ENCODE results near the gene AGER.
"Not testable (repeated sequence)": the region's sequence is repeated elsewhere in the genome, so short reads cannot be mapped to it uniquely, and the experiment has no call there.

AGER gene

DNA sequence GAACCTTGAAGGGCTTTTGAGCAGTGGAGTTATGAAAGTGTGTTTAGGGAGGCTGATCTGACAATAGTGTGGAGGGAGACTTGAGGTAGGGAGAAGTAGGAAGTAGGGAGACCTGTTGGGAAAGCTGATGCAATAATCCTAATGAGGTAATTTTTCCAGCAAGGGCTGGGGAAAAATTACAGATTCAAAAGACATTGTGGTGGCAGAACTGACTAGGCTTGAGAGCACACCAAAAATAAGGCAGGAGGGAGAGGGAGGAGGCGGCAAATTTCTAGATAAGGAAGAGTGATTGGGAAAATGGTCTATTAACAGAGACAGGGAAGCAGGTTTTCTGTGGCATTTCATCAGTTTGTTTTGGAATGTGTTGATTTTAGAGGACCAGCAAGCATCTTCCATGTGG lies 37.8 kb downstream of the AGER start:
- H3K9ac ChIP-seq (ENCODE audit: low read depth, low read length) = no peak overlapping the region
- H3K36me3 ChIP-seq (ENCODE audit: insufficient read depth, low read length) = no peaks in the 10 kb centered on the region
- TF ChIP-seq, protein P1, sequence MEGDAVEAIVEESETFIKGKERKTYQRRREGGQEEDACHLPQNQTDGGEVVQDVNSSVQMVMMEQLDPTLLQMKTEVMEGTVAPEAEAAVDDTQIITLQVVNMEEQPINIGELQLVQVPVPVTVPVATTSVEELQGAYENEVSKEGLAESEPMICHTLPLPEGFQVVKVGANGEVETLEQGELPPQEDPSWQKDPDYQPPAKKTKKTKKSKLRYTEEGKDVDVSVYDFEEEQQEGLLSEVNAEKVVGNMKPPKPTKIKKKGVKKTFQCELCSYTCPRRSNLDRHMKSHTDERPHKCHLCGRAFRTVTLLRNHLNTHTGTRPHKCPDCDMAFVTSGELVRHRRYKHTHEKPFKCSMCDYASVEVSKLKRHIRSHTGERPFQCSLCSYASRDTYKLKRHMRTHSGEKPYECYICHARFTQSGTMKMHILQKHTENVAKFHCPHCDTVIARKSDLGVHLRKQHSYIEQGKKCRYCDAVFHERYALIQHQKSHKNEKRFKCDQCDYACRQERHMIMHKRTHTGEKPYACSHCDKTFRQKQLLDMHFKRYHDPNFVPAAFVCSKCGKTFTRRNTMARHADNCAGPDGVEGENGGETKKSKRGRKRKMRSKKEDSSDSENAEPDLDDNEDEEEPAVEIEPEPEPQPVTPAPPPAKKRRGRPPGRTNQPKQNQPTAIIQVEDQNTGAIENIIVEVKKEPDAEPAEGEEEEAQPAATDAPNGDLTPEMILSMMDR (IDR thresholded peaks at IDR 0.05; ENCODE audit: borderline replicate concordance, extremely low read depth, low read length, poor library complexity, severe bottlenecking) = no peak
- TF ChIP-seq EZH2 (IDR thresholded peaks at IDR 0.05; ENCODE audit: borderline replicate concordance, low read depth, low read length, severe bottlenecking) = no peak
- no peak for DNase-seq
- no peaks in the 10 kb centered on the region for H3K79me2 ChIP-seq (ENCODE audit: insufficient read depth, low read length)
- H3K27ac ChIP-seq (ENCODE audit: low read length) = no peak overlapping the region
- H3K27me3 ChIP-seq (ENCODE audit: insufficient read depth, low read length, poor library complexity) = peaks cover 15% of the 10 kb centered on the region
- no peak for ATAC-seq (ENCODE audit: insufficient read depth, low read depth)
- no peaks in the 10 kb centered on the region for H3K9me3 ChIP-seq (ENCODE audit: insufficient read depth, low read length, severe bottlenecking)
- no peak overlapping the region for H3K4me3 ChIP-seq (ENCODE audit: low read depth in 1 of 2, low read length in 2 of 2)
- H3K4me1 ChIP-seq (ENCODE audit: insufficient read depth, low read length) = no peaks in the 10 kb centered on the region
- H4K20me1 ChIP-seq (ENCODE audit: insufficient read depth, low read length) = no peaks in the 10 kb centered on the region
- no peak overlapping the region for H3K4me2 ChIP-seq (ENCODE audit: insufficient read depth, low read length)
- H2AFZ ChIP-seq (ENCODE audit: low read depth, low read length) = no peak overlapping the region

DNA sequence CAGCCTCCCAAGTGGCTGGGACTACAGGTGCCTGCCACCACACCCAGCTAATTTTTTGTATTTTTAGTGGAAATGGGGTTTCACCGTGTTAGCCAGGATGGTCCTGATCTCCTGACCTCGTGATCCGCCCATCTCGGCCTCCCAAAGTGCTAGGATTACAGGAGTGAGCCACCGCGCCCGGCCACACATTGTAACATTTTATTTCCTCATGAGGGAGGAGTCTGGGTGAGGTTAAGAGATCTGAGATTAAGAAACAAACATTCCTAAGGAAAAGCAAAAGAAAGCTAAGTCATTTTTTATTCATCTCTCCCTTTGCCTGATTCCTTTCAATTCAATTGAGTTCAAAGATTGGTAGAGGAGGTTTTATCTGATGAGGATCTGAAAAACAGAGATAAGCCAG lies 39.8 kb downstream of the AGER start:
- H2AFZ ChIP-seq (ENCODE audit: low read depth, low read length) = not testable (repeated sequence)

DNA sequence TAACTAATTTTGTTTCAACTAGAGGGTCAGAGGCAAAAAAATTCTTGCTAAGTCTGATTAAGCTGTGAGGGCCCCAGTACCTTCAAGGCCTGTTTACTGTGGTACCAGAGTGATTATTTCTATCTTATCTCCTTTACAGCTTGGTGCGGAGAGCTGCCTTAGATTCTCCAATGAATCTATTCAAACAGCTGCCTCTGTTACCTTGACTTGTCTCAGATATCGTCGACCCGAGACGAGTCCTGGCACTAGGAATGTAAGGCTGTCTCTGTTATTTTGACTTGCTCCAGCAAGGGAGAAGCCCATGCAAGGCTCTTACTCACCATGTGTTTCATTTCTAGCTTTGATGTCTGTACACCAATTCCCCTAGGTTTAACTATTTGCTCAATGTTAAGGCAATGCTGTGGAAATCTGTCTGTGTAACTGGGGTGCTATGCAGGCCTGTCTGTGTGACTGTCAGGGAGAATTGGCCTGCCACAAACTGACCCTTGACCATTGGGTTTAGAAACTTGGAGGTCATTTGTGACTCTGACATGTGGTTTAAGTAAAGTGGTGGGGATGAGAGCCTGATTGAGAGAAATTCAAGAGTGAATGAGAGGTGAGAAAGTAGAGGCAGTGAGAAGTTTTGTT lies 43.5 kb downstream of the AGER start:
- TF ChIP-seq EZH2 (IDR thresholded peaks at IDR 0.05; ENCODE audit: borderline replicate concordance, low read depth, low read length, severe bottlenecking) = no peak
- TF ChIP-seq, protein P1 (IDR thresholded peaks at IDR 0.05; ENCODE audit: borderline replicate concordance, extremely low read depth, low read length, poor library complexity, severe bottlenecking) = no peak
- Histone ChIP-seq H3K27me3 (ENCODE audit: insufficient read depth, low read length, poor library complexity) (peaks cover 1% of the 10 kb centered on the region), H3K4me2 (ENCODE audit: insufficient read depth, low read length) (no peak overlapping the region), H3K9me3 (ENCODE audit: insufficient read depth, low read length, severe bottlenecking) (no peaks in the 10 kb centered on the region), H3K4me1 (ENCODE audit: insufficient read depth, low read length) (no peaks in the 10 kb centered on the region), H3K9ac (ENCODE audit: low read depth, low read length) (no peak overlapping the region), H3K79me2 (ENCODE audit: insufficient read depth, low read length) (no peaks in the 10 kb centered on the region), H3K36me3 (ENCODE audit: insufficient read depth, low read length) (no peaks in the 10 kb centered on the region), H3K4me3 (ENCODE audit: low read depth in 1 of 2, low read length in 2 of 2) (no peak overlapping the region), H2AFZ (ENCODE audit: low read depth, low read length) (no peak overlapping the region), H4K20me1 (ENCODE audit: insufficient read depth, low read length) (no peaks in the 10 kb centered on the region), H3K27ac (ENCODE audit: low read length) (no peak overlapping the region)
- ATAC-seq (ENCODE audit: insufficient read depth, low read depth) = no peak
- DNase-seq = no peak

More for the DNA sequence above, 39.8 kb downstream of the AGER start:
- not testable (repeated sequence) for H3K4me2 ChIP-seq (ENCODE audit: insufficient read depth, low read length); H3K79me2 ChIP-seq (ENCODE audit: insufficient read depth, low read length); H3K36me3 ChIP-seq (ENCODE audit: insufficient read depth, low read length); H4K20me1 ChIP-seq (ENCODE audit: insufficient read depth, low read length); H3K9ac ChIP-seq (ENCODE audit: low read depth, low read length); ATAC-seq (ENCODE audit: insufficient read depth, low read depth); H3K9me3 ChIP-seq (ENCODE audit: insufficient read depth, low read length, severe bottlenecking); H3K4me3 ChIP-seq (ENCODE audit: low read depth in 1 of 2, low read length in 2 of 2); H3K27ac ChIP-seq (ENCODE audit: low read length); DNase-seq; H3K4me1 ChIP-seq (ENCODE audit: insufficient read depth, low read length)
- H3K27me3 ChIP-seq (ENCODE audit: insufficient read depth, low read length, poor library complexity) = peaks cover 15% of the 10 kb centered on the region

DNA sequence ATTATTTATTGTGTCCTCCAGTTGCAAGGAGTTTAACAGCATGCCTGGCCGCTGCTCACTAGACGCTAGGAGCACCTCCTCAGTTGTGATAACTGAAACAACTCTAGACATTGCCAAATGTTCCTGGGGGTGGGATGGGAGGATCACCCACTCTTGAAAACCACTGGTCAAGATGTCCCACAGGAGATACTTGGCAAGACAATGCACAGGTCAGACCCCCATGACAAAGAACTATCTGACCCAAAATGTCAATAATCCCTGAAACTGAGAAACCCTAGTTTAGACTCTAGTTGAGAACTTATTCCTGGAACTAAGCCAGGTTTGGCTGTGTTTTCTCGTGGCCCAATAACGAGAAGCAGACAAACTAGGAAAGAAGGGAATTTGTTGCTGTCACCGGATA lies 44.5 kb downstream of the AGER start:
- Histone ChIP-seq H4K20me1 (ENCODE audit: insufficient read depth, low read length) (no peaks in the 10 kb centered on the region), H3K27ac (ENCODE audit: low read length) (no peak overlapping the region), H2AFZ (ENCODE audit: low read depth, low read length) (no peak overlapping the region), H3K9ac (ENCODE audit: low read depth, low read length) (no peak overlapping the region), H3K79me2 (ENCODE audit: insufficient read depth, low read length) (no peaks in the 10 kb centered on the region), H3K4me1 (ENCODE audit: insufficient read depth, low read length) (no peaks in the 10 kb centered on the region), H3K9me3 (ENCODE audit: insufficient read depth, low read length, severe bottlenecking) (no peaks in the 10 kb centered on the region), H3K27me3 (ENCODE audit: insufficient read depth, low read length, poor library complexity) (no peaks in the 10 kb centered on the region), H3K4me2 (ENCODE audit: insufficient read depth, low read length) (no peak overlapping the region), H3K4me3 (ENCODE audit: low read depth in 1 of 2, low read length in 2 of 2) (no peak overlapping the region), H3K36me3 (ENCODE audit: insufficient read depth, low read length) (no peaks in the 10 kb centered on the region)
- TF ChIP-seq, protein P1 (IDR thresholded peaks at IDR 0.05; ENCODE audit: borderline replicate concordance, extremely low read depth, low read length, poor library complexity, severe bottlenecking) = no peak
- TF ChIP-seq EZH2 (IDR thresholded peaks at IDR 0.05; ENCODE audit: borderline replicate concordance, low read depth, low read length, severe bottlenecking) = no peak
- DNase-seq (no peak), ATAC-seq (ENCODE audit: insufficient read depth, low read depth) (no peak)
